ENCODE results near the gene MAPK8IP2.

Gene MAPK8IP2

GRCh38 chr22:50608996-50609395, 8.4 kb downstream of the MAPK8IP2 start:
- TF ChIP-seq CTCF (IDR thresholded peaks at IDR 0.05; ENCODE audit: insufficient read depth, low read length, missing control alignments), result no peak
- CTCF ChIA-PET, result interaction anchor here (2.7 kb wide), 1 partner anchor 12 kb away, joined by 9 read pairs; no protein-coding TSS in a partner anchor
- no peak overlapping the region for H3K4me3 ChIP-seq (ENCODE audit: low read depth, low read length)
- DNase-seq (ENCODE audit: low read depth, low spot score), result no peak
- POLR2A ChIA-PET, result no interaction called here

- ChIA-PET CTCF (interaction anchor here (2.7 kb wide), 1 partner anchor 12 kb away, joined by 9 read pairs; no protein-coding TSS in a partner anchor), POLR2A (no interaction called here)
- DNase-seq (ENCODE audit: low read depth, low spot score), result no peak
- no peak for TF ChIP-seq CTCF (IDR thresholded peaks at IDR 0.05; ENCODE audit: insufficient read depth, low read length, missing control alignments)
- H3K4me3 ChIP-seq (ENCODE audit: low read depth, low read length), result no peak overlapping the region
Measured at GRCh38 chr22:50609599-50609998, 9.0 kb downstream of the MAPK8IP2 start.

- POLR2A ChIA-PET, result no interaction called here
- CTCF ChIA-PET, result interaction anchor here (2.7 kb wide), 1 partner anchor 11 kb away, joined by 9 read pairs; no protein-coding TSS in a partner anchor
- no peak for TF ChIP-seq CTCF (IDR thresholded peaks at IDR 0.05; ENCODE audit: insufficient read depth, low read length, missing control alignments)
- no peak overlapping the region for H3K4me3 ChIP-seq (ENCODE audit: low read depth, low read length)
- no peak for DNase-seq (ENCODE audit: low read depth, low spot score)
Measured at GRCh38 chr22:50610041-50610451, 9.5 kb downstream of the MAPK8IP2 start.

GRCh38 chr22:50610581-50610980, 10.0 kb downstream of the MAPK8IP2 start:
- TF ChIP-seq CTCF (IDR thresholded peaks at IDR 0.05; ENCODE audit: insufficient read depth, low read length, missing control alignments), result no peak
- no peak overlapping the region for H3K4me3 ChIP-seq (ENCODE audit: low read depth, low read length)
- POLR2A ChIA-PET, result no interaction called here
- no peak for DNase-seq (ENCODE audit: low read depth, low spot score)
- CTCF ChIA-PET, result interaction anchor here (2.7 kb wide), 1 partner anchor 11 kb away, joined by 9 read pairs; no protein-coding TSS in a partner anchor

GRCh38 chr22:50611341-50612060, 10.9 kb downstream of the MAPK8IP2 start:
- no peak for TF ChIP-seq CTCF (IDR thresholded peaks at IDR 0.05; ENCODE audit: insufficient read depth, low read length, missing control alignments)
- ChIA-PET POLR2A (no interaction called here), CTCF (interaction anchor here (2.0 kb wide), 1 partner anchor 9 kb away, joined by 10 read pairs; no protein-coding TSS in a partner anchor)
- no peak overlapping the region for H3K4me3 ChIP-seq (ENCODE audit: low read depth, low read length)
- no peak for DNase-seq (ENCODE audit: low read depth, low spot score)

- ChIA-PET POLR2A (no interaction called here), CTCF (interaction anchor here (2.0 kb wide), 1 partner anchor 9 kb away, joined by 10 read pairs; no protein-coding TSS in a partner anchor)
- DNase-seq (ENCODE audit: low read depth, low spot score), result no peak
- TF ChIP-seq CTCF (IDR thresholded peaks at IDR 0.05; ENCODE audit: insufficient read depth, low read length, missing control alignments), result no peak
- no peak overlapping the region for H3K4me3 ChIP-seq (ENCODE audit: low read depth, low read length)
Measured at GRCh38 chr22:50612168-50612527, 11.6 kb downstream of the MAPK8IP2 start.

Data from AG04449 (cell line).